GM18498 (cell line): ENCODE data around the gene BCL7B.
"Not testable (repeated sequence)": the region's sequence is repeated elsewhere in the genome, so short reads cannot be mapped to it uniquely, and the experiment has no call there.

ENCODE experiments used
- ATAC-seq: cut with Tn5 transposase; IDR thresholded peaks from one replicate; pipeline ENCODE4 v1.9.1; 2021; ENCODE audit warnings: mild to moderate bottlenecking, moderate library complexity; ENCODE audit not compliant: unreplicated experiment

The BCL7B gene

GRCh38 chr7:73573276-73573675, 15.8 kb upstream of the BCL7B start:
- ATAC-seq = no peak

DNA sequence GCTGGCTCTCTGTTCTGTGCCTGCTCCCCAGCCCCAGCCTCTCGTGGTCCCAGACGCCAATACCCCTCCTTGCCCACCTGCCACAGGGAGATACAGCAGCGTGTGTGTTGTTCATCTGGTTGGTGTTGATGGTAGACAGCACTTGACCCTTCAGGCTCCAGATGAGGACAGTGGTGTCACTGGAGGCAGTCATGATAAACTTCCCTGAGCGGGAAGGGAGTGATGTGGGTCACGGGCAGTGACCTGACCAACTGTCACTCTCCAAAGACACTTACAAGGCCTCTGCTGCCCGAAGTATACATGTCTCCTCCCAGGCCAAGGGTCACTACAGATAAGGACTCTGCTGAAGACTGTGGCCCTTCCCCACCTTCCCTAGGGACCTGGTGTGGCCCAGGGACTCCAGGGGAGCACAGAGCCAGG, 15.3 kb upstream of the BCL7B start:
- ATAC-seq = no peak

- ATAC-seq = no peak
These were observed 13.5 kb upstream of the BCL7B start for GRCh38 chr7:73570977-73571376.

- no peak for ATAC-seq
These were observed 13.0 kb upstream of the BCL7B start for GRCh38 chr7:73570521-73570920.

GRCh38 chr7:73569042-73569608, 11.6 kb upstream of the BCL7B start:
- no peak for ATAC-seq

- ATAC-seq = no peak
These were observed 10.6 kb upstream of the BCL7B start for GRCh38 chr7:73567846-73568685.

DNA sequence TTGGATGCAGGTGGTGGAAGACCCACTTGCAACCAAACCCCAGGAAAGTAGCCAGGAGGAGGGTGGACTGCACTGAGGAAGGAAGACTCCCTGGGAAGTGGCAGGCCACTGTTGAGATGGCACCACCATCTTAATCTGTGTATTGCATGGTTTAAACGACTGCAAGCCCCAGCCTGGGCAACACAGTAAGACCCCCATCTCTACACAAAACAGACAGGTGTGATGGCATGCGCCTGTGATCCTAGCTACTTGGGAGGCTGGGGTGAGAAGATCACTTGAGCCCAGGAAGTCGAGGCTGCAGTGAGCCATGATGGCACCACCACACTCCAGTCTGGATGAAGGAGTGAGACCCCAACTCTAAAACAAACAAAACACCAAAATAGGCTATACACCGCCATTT, 9.7 kb upstream of the BCL7B start:
- no peak for ATAC-seq

DNA sequence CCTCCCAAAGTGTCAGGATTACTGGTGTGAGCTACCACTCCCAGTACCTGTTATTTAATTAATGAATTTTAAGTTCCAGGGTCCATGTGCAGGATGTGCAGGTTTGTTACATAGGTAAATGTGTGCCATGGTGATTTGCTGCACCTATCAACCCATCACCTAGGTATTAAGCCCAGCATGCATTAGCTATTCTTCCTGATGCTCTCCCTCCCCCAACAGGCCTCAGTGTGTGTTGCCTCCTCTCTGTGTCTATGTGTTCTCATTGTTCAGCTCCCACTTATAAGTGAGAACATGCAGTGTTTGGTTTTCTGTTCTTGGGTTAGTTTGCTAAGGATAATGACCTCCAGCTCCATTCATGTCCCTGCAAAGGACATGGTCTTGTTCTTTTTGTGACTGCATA, 8.9 kb upstream of the BCL7B start:
- ATAC-seq = not testable (repeated sequence)

GRCh38 chr7:73565675-73566340, 8.3 kb upstream of the BCL7B start:
- no peak for ATAC-seq

DNA sequence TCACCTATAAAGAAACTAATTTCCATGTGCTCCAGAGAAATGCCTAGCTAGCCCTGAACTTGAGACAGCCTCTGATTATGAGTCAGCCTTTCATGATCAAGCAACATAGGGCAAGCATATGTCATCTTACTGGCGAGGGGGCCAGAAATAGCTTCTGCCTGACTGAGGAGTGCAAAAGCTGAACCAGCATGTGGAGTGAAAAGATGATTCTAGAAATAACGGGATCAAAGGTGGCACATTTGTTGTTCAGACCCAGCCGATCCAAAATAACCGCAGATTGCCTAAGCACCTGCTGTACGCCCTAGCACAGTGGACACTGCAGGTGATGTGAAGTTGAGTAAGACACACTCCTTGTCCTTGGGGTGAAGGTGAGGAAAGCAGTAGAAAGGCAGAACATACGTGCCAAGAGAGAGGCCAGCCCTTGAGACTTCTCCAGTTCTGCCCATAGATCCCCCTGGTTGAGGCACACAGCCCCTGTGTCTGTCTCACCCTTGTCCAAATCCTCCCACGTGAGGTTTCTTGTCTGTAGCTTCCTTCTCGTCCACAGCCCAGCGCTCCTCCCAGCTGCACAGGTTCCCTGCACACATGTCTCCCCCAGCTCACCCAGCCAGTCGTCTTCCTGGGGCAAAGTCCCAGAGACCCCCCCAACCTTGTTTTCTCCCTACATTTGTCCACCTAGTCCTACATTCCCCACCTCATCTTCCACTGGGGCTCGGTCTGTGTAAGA, 2.8 kb upstream of the BCL7B start:
- ATAC-seq = no peak

DNA sequence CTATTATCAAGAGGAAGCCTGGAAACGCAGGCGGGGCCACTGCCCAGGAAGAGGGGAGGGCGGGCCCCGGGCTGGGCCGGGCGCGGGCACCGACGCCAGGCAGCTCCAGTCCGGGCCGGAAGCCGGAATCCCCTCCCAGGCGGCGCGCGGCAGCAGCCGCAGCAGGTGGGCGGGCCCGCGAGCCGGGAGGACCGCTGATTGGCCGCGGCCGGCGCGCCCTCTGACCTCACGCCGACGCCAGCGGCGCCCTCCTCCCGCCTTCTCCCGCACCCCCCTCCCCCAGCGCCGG, 438 bp downstream of the BCL7B start:
- ATAC-seq = peak; percentile 91

DNA sequence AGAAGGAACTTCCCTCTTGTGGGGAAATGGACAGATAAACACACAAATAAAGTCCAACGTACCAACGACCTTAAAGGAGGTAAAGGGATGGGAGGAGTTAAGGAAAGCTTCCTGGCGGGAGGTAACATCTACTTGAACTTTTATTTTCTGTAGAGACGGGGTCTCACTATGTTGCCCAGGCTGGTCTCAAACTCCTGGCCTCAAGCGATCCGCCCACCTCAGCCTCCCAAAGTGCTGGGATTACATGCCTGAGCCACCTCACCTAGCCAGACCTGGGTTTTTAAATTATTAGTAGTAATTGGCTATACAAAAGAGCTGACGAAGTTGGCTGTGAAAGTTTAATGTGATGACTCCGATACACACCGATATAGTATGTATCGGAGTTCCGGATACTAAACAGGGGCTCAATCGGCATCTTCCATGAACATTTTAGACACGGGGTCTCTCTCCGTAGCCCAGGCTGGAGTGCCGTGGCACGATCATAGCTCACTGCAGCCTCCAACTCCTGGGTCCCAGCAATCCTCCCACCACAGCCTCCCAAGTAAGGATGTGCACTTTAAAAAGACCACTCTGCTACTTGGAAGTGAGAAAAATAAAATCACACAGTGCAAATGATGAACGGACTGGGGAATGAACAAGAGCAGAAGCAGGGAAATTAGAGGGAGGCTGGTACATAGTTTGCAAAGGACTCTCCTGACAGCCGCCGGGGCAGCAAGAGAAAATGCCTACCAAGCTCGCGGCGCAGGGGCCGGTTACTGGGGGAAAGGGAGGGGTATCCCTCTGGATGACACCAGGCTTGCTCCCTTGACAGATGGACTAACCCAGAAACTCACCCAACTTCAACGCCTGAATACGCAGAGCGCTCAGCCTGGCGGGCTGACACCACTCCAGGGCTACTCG, 1.0 kb downstream of the BCL7B start:
- no peak for ATAC-seq

DNA sequence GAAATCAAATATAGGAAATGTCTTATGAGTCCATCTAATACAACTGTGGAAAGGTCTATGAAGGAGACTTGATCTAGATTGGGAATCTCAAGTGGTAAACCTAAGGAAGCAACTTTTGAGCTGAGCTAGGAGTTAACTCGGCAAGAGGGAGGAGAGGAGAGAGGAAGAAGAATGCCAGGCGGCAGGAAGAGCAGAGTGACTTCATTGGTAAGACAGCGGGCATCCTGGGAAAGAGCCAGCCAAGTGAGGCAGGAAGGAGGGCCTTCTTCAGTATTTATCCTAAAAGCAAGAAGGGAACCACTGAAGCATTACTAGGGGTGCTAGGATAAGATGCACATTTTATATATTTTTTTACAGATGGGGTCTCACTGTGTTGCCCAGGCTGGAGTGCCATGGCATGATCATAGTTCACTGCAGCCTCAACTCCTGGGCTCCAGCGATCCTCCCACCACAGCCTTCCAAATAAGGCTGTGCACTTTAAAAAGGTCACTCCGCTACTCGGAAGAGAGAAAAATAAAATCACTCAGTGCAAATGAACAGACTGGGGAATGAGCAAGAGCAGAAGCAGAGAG, 2.0 kb downstream of the BCL7B start:
- ATAC-seq = no peak

- ATAC-seq = not testable (repeated sequence)
These were observed 7.4 kb downstream of the BCL7B start for GRCh38 chr7:73550093-73550492.

DNA sequence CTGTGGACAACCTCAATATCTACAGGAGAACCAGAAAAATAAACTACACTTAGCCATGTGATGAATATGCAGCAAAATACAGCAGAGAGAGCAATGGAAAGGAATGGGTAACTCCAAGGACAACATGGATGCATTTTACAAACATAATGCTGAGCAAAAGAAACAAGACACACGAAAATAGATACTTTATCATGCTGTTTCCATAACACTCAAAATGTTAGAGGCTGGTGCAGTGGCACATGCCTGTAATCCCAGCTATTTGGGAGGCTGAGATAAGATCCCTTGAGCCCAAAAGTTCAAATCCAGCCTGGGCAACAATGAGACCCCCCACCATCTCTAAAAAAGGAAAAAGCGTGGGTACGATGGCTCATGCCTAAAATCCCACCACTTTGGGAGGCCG, 8.3 kb downstream of the BCL7B start:
- no peak for ATAC-seq

- no peak for ATAC-seq
These were observed 9.6 kb downstream of the BCL7B start for GRCh38 chr7:73547841-73548240.

- ATAC-seq = no peak
These were observed 12.8 kb downstream of the BCL7B start for GRCh38 chr7:73544678-73545077.

DNA sequence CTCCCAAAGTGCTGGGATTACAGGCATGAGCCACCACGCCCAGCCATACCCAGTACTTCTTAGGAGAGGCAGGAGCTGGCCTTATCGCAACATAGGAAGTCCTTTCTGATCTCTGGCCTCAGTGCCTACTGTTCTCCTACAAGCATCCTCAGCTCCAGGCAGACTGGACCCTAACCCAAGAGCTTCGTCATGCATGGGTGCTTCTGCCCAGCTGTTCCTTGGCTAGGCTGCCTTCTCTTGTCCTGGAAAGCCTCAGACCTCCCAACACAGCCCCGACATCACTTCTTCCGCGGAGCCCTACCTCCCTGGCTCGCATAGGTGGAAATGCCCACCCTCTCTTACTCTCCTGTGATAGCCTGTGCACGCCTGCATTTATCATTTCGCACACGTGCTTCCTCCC, 15.8 kb downstream of the BCL7B start:
- no peak for ATAC-seq

DNA sequence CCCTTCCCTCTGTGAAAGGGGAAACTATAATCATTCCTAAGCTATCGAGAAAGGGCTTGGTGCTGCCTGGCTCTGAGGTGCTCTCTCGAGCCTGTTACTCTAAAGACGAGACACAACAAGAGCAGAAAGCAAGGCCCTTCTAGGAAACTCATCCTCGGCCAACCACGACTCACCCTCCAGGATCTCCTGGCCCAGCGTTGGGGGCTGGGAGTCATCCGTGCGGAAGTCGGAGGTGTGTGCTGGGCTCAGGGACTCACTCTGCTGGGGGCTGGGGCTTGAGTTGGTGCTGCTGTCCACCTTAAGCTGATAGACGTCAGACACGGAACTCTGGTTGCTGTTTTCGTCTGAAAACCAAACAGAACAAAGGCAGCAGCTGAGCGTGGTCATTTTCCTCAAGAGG, 17.8 kb downstream of the BCL7B start:
- ATAC-seq = no peak

GRCh38 chr7:73538510-73538909, 19.0 kb downstream of the BCL7B start:
- not testable (repeated sequence) for ATAC-seq
